Ishikawa (cell line): ENCODE results near the gene CLN3.

Experiments
- CEBPB ChIP-seq: IDR thresholded peaks from 2 replicates; pipeline ENCODE4 v1.6.1; 2012
- CREB1 ChIP-seq: IDR thresholded peaks from 2 replicates; pipeline ENCODE4 v1.6.1; 2012; ENCODE audit warnings: low read depth
- EGR1 ChIP-seq: IDR thresholded peaks from 2 replicates; pipeline ENCODE4 v1.6.1; 2012
- EP300 ChIP-seq: IDR thresholded peaks from 2 replicates; pipeline ENCODE4 v1.6.1; 2012; ENCODE audit warnings: borderline replicate concordance
- FOXM1 ChIP-seq: IDR thresholded peaks from 2 replicates; pipeline ENCODE4 v1.6.1; 2012; ENCODE audit warnings: low read depth, borderline replicate concordance
- MAX ChIP-seq: IDR thresholded peaks from 2 replicates; pipeline ENCODE4 v1.6.1; 2012
- NFIC ChIP-seq: IDR thresholded peaks from 2 replicates; pipeline ENCODE4 v1.6.1; 2012
- RAD21 ChIP-seq: IDR thresholded peaks from 2 replicates; pipeline ENCODE4 v1.6.1; 2012; ENCODE audit warnings: low read depth
- REST ChIP-seq: IDR thresholded peaks from 2 replicates; pipeline ENCODE4 v1.6.1; 2012; ENCODE audit warnings: low read depth, mild to moderate bottlenecking
- TAF1 ChIP-seq: IDR thresholded peaks from 2 replicates; pipeline ENCODE4 v1.6.1; 2012; ENCODE audit warnings: low read depth, mild to moderate bottlenecking
- TCF12 ChIP-seq: IDR thresholded peaks from 2 replicates; pipeline ENCODE4 v1.6.1; 2012; ENCODE audit warnings: low read depth
- TEAD4 ChIP-seq: IDR thresholded peaks from 2 replicates; pipeline ENCODE4 v1.6.1; 2012
- USF1 ChIP-seq: IDR thresholded peaks from 2 replicates; pipeline ENCODE4 v1.6.1; 2012
- YY1 ChIP-seq: IDR thresholded peaks from 2 replicates; pipeline ENCODE4 v1.6.1; 2012; ENCODE audit warnings: low read depth
- ZBTB7A ChIP-seq: IDR thresholded peaks from 2 replicates; pipeline ENCODE4 v1.6.1; 2012; ENCODE audit warnings: low read depth

The CLN3 gene

GRCh38 chr16:28501258-28502232, 9.7 kb upstream of the CLN3 start:
- no peak for TF ChIP-seq MAX
- no peak for TF ChIP-seq ZBTB7A
- TF ChIP-seq YY1: no peak
- no peak for TF ChIP-seq NFIC
- no peak for TF ChIP-seq CEBPB
- TF ChIP-seq FOXM1: no peak
- TF ChIP-seq TAF1: no peak
- TF ChIP-seq EGR1: no peak
- TF ChIP-seq TCF12: no peak
- no peak for TF ChIP-seq TEAD4
- no peak for TF ChIP-seq RAD21
- no peak for TF ChIP-seq CREB1
- no peak for TF ChIP-seq USF1
- no peak for TF ChIP-seq REST
- TF ChIP-seq EP300: no peak

- no peak for TF ChIP-seq TAF1
- TF ChIP-seq CEBPB: no peak
- TF ChIP-seq CREB1: no peak
- no peak for TF ChIP-seq RAD21
- TF ChIP-seq NFIC: no peak
- no peak for TF ChIP-seq MAX
- no peak for TF ChIP-seq TEAD4
- TF ChIP-seq YY1: no peak
- TF ChIP-seq EP300: no peak
Measured at GRCh38 chr16:28499854-28500253, 8.0 kb upstream of the CLN3 start.

GRCh38 chr16:28498666-28499381, 7.0 kb upstream of the CLN3 start:
- TF ChIP-seq USF1 (no peak), FOXM1 (no peak), NFIC (no peak), RAD21 (no peak), TAF1 (no peak), REST (no peak), CEBPB (no peak), CREB1 (no peak), YY1 (no peak), EP300 (no peak), EGR1 (no peak), MAX (no peak), TCF12 (no peak), TEAD4 (no peak), ZBTB7A (no peak)

- no peak for TF ChIP-seq TAF1
- no peak for TF ChIP-seq EGR1
- no peak for TF ChIP-seq CREB1
- TF ChIP-seq TEAD4: no peak
- TF ChIP-seq YY1: no peak
- TF ChIP-seq REST: no peak
- no peak for TF ChIP-seq FOXM1
- TF ChIP-seq EP300: no peak
- TF ChIP-seq USF1: no peak
- no peak for TF ChIP-seq ZBTB7A
- no peak for TF ChIP-seq MAX
Measured at GRCh38 chr16:28497861-28498599, 6.2 kb upstream of the CLN3 start.
